B cell (primary cell): ENCODE measurements around the gene CHD8. TPM values are rescaled to one million over a fixed set of nuclear protein-coding genes. Genes with fewer than 3 reads are reported as not detected.

Experiments used
- ATAC-seq: fragments of 200-7000 bp; cut with Tn5 transposase; one replicate; pipeline ENCODE4 v1.10.0; 2021; ENCODE audit warnings: low read depth, mild to moderate bottlenecking, moderate number of reproducible peaks, moderate library complexity
- CTCF ChIA-PET: fragments of 350-600 bp; sonication (Branson Sonifier 250); formaldehyde crosslinking; loops from one replicate; lab custom pipeline; 2021; ENCODE audit warnings: antibody characterized with exemption, inconsistent platforms; lab: Charles Lee
- POLR2A ChIA-PET: fragments of 350-600 bp; sonication (Branson Sonifier 250); formaldehyde crosslinking; loops from one replicate; lab custom pipeline; 2021; ENCODE audit warnings: antibody characterized with exemption; lab: Charles Lee
- DNase-seq: peaks from one replicate; pipeline ENCODE4 v3.0.0; 2013
- H2AFZ ChIP-seq: 2 replicates; pipeline ENCODE4 v1.6.1; 2012; ENCODE audit warnings: mild to moderate bottlenecking, low read depth, low read length; ENCODE audit not compliant: insufficient read depth, poor library complexity, severe bottlenecking
- H3K27ac ChIP-seq, 2 donors: 1 replicate in 1 of 2; 2 replicates in 1 of 2; pipeline ENCODE4 v1.5.1; 2012 to 2013; ENCODE audit warnings: low read length in 2 of 2, mild to moderate bottlenecking in 2 of 2, moderate library complexity in 1 of 2
- H3K27me3 ChIP-seq, 4 experiments: fragments of 200-600 bp in 1 of 4; sonication (generic) in 1 of 4; replicated peaks in 1 of 4; 1 replicate in 2 of 4; 2 replicates in 2 of 4; pipeline versions ENCODE4 v1.6.1 to v1.7.0; 2013 to 2016; ENCODE audit warnings: low read length in 3 of 4, mild to moderate bottlenecking in 2 of 4, mixed read lengths in 1 of 4, moderate library complexity in 1 of 4; ENCODE audit not compliant: insufficient read depth in 4 of 4, control insufficient read depth in 3 of 4; ENCODE audit errors: control extremely low read depth in 1 of 4
- H3K36me3 ChIP-seq, 2 experiments: replicated peaks in 1 of 2; 1 replicate in 1 of 2; 2 replicates in 1 of 2; pipeline versions ENCODE4 v1.6.1 to v1.7.1; 2013; ENCODE audit warnings: low read length in 1 of 2; ENCODE audit not compliant: insufficient read depth in 2 of 2, control insufficient read depth in 1 of 2; ENCODE audit errors: control extremely low read depth in 1 of 2, extremely low read depth in 1 of 2
- H3K4me1 ChIP-seq, 2 donors: fragments of 200-600 bp in 1 of 2; sonication (generic) in 1 of 2; 1 replicate in 1 of 2; 2 replicates in 1 of 2; pipeline versions ENCODE4 v1.5.1 to v1.6.1; 2013 to 2017; ENCODE audit warnings: low read length in 2 of 2; ENCODE audit not compliant: control insufficient read depth in 2 of 2, insufficient read depth in 2 of 2
- H3K4me2 ChIP-seq: replicated peaks from 2 replicates; pipeline ENCODE3; 2012; ENCODE audit warnings: mild to moderate bottlenecking, low read depth, low read length; ENCODE audit not compliant: poor library complexity, severe bottlenecking
- H3K4me3 ChIP-seq, 5 experiments: fragments of 200-600 bp in 1 of 5; sonication (generic) in 1 of 5; 1 replicate in 3 of 5; 2 replicates in 2 of 5; pipeline versions ENCODE4 v1.5.1 to v1.7.0; 2011 to 2016; ENCODE audit warnings: low read length in 4 of 5, mild to moderate bottlenecking in 4 of 5, low read depth in 2 of 5, control low read depth in 1 of 5, moderate library complexity in 1 of 5; ENCODE audit not compliant: insufficient read depth in 1 of 5; ENCODE audit errors: control extremely low read depth in 1 of 5, extremely low read depth in 1 of 5
- H3K79me2 ChIP-seq: fragments of 200-600 bp; sonication (generic); one replicate; pipeline ENCODE4 v1.6.0; 2016; ENCODE audit warnings: low read length; ENCODE audit not compliant: control insufficient read depth, insufficient read depth
- H3K9ac ChIP-seq: fragments of 200-600 bp; sonication (generic); 2 replicates; pipeline ENCODE4 v1.6.1; 2017; ENCODE audit warnings: mild to moderate bottlenecking, low read length, moderate library complexity
- H3K9me3 ChIP-seq, 3 donors: one replicate each; pipeline versions ENCODE4 v1.6.1 to v1.7.1; 2013; ENCODE audit warnings: low read length in 2 of 3; ENCODE audit not compliant: control insufficient read depth in 2 of 3, insufficient read depth in 1 of 3; ENCODE audit errors: control extremely low read depth in 1 of 3
- H4K20me1 ChIP-seq: 2 replicates; pipeline ENCODE4 v1.6.0; 2012; ENCODE audit warnings: mild to moderate bottlenecking, low read length; ENCODE audit not compliant: insufficient read depth, control insufficient read depth, poor library complexity, severe bottlenecking
- H3K27ac Mint-ChIP-seq: one replicate; pipeline ENCODE4 v1.8.0; 2021; ENCODE audit warnings: mixed read lengths
- H3K27me3 Mint-ChIP-seq: one replicate; pipeline ENCODE4 v1.8.0; 2021; ENCODE audit warnings: mixed read lengths
- H3K4me1 Mint-ChIP-seq: one replicate; pipeline ENCODE4 v1.8.0; 2021; ENCODE audit warnings: mixed read lengths
- H3K4me3 Mint-ChIP-seq: one replicate; pipeline ENCODE4 v1.8.0; 2021; ENCODE audit warnings: mixed read lengths
- H3K9me3 Mint-ChIP-seq: one replicate; pipeline ENCODE4 v1.8.0; 2022; ENCODE audit warnings: mixed read lengths; ENCODE audit not compliant: insufficient read depth
- EZH2 ChIP-seq: IDR thresholded peaks from 2 replicates; pipeline ENCODE4 v1.6.1; 2012; ENCODE audit warnings: borderline replicate concordance, low read depth, mild to moderate bottlenecking, moderate library complexity, low read length; ENCODE audit not compliant: insufficient read depth, poor library complexity, severe bottlenecking
- WGBS: methylation state at CpG from one replicate; pipeline ENCODE4 v1.1.5; 2013; ENCODE audit warnings: missing lambda C conversion rate; ENCODE audit not compliant: insufficient coverage; 5-methylcytosine and 5-hydroxymethylcytosine counted together
- intact Hi-C: fragments of 100-400 bp; cut with micrococcal nuclease; formaldehyde crosslinking; loops from one replicate; pipeline ENCODE4 v1.10.0; 2022
- polyA plus RNA-seq: library from polyadenylated mRNA; depleted of rRNA; stranded (reverse); fragments of >200 nt; gene quantifications from 2 replicates; pipeline ENCODE4 v1.2.3, GENCODE V29; 2012
- total RNA-seq, 2 donors: library from RNA; stranded (reverse); fragments of 120-200 nt in 1 of 2; gene quantifications; 1 replicate in 1 of 2; 2 replicates in 1 of 2; pipeline versions ENCODE4 v1.2.3 to v1.2.4, GENCODE V29; 2013 to 2022
- TF ChIP-seq, protein P1 (sequence below): fragments of 200-600 bp; IDR thresholded peaks from one replicate; pipeline ENCODE4 v1.8.0; 2022; ENCODE audit warnings: antibody characterized with exemption, mild to moderate bottlenecking

Gene CHD8
- total and polyA plus RNA-seq, 2 donors (not counting 1 experiment from before 2014, with no cell fraction given), result 43.5 to 155 TPM

DNA sequence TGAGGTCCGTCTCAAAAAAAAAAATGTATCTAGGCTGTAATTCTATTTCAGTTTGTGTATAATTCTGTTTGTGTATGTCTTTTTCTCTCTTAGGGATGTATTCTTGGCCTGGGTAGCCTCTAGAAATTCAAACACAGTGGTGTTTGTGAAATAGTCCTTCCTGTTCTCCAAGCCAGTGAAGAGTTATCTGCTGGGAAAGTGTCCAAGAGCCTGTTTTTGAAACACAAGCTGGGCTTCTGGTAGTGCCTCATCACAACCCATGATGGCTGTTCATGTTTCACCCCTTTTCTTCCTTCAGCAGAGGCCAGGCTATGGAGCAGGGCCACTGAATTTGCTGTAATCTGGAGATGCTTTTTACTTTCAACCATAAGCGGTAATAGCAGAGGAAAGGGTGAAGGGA is 40.5 kb upstream of the CHD8 start:
- no peak overlapping the region for H3K27ac Mint-ChIP-seq
- CTCF ChIA-PET, result interaction anchor here (0.8 kb wide), 1 partner anchor 60 kb away, joined by 4 read pairs; no protein-coding TSS in a partner anchor
- Histone ChIP-seq H3K4me1 (no peaks in the 10 kb centered on the region), H3K4me2 (no peak overlapping the region), H3K36me3 (peaks cover 14 to 78% of the 10 kb centered on the region in 2 experiments), H3K79me2 (no peaks in the 10 kb centered on the region), H3K4me3 (no peak overlapping the region), H3K27me3 (no peaks in the 10 kb centered on the region), H3K9ac (no peak overlapping the region), H3K9me3 (no peaks in the 10 kb centered on the region), H4K20me1 (no peaks in the 10 kb centered on the region), H2AFZ (no peak overlapping the region), H3K27ac (no peak overlapping the region)
- no peaks in the 10 kb centered on the region for H3K27me3 Mint-ChIP-seq
- H3K4me3 Mint-ChIP-seq, result no peak overlapping the region
- no peak for DNase-seq
- POLR2A ChIA-PET, result no interaction called here
- WGBS, result 84% methylated on average over 2 of the region's 2 CpGs
- intact Hi-C loops, result no loop called here
- no peaks in the 10 kb centered on the region for H3K4me1 Mint-ChIP-seq
- no peaks in the 10 kb centered on the region for H3K9me3 Mint-ChIP-seq
- TF ChIP-seq EZH2, result no peak
- TF ChIP-seq, protein P1, sequence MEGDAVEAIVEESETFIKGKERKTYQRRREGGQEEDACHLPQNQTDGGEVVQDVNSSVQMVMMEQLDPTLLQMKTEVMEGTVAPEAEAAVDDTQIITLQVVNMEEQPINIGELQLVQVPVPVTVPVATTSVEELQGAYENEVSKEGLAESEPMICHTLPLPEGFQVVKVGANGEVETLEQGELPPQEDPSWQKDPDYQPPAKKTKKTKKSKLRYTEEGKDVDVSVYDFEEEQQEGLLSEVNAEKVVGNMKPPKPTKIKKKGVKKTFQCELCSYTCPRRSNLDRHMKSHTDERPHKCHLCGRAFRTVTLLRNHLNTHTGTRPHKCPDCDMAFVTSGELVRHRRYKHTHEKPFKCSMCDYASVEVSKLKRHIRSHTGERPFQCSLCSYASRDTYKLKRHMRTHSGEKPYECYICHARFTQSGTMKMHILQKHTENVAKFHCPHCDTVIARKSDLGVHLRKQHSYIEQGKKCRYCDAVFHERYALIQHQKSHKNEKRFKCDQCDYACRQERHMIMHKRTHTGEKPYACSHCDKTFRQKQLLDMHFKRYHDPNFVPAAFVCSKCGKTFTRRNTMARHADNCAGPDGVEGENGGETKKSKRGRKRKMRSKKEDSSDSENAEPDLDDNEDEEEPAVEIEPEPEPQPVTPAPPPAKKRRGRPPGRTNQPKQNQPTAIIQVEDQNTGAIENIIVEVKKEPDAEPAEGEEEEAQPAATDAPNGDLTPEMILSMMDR, result no peak
- ATAC-seq, result no peak

DNA sequence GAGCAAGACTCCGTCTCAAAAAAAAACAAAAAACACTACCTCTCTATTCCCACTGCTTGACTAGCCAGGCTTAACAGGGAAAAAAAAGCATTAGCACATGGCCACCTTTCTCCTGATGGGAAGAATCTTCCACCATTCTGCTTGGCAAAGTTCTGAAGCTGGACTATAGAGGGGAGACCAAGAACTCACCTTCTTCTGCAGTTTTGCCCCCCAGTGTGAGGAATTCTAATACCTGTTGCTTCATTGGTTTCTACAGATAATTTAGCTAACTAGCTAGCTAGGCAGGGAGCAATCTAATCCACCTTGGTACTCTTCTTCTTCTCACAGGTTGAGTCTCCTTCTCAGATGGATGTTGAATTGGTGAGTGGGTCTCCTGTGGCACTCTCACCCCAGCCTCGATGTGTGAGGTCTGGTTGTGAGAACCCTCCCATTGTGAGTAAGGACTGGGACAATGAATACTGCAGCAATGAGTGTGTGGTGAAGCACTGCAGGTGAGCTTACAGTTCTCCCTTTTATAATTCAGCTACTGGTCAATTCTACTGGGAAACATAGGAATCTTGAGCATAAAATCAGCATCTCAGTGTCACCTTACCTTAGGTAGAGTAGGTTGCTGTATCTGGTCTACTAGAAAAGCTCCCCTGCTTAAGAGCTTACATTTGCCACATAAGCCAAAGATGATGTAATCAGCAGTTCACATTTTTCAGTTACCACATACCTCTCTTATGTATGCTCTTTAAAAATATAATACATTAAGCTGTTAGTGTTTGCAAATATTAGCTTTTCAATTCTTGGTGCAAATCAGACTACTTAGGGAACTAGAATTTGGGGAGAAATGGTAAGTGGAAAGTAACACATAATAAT is 39.2 kb upstream of the CHD8 start:
- H3K4me1 ChIP-seq, result no peaks in the 10 kb centered on the region
- no peaks in the 10 kb centered on the region for H3K9me3 ChIP-seq
- no peaks in the 10 kb centered on the region for H3K79me2 ChIP-seq
- 100% methylated on average over 1 of the region's 2 CpGs for WGBS
- H4K20me1 ChIP-seq, result no peaks in the 10 kb centered on the region
- no peak overlapping the region for H3K4me3 ChIP-seq
- DNase-seq (no peak), ATAC-seq (no peak)
- H3K27ac ChIP-seq, result no peak overlapping the region
- Mint-ChIP-seq H3K27ac (peak overlapping the region; percentile 3), H3K27me3 (no peaks in the 10 kb centered on the region), H3K4me3 (no peak overlapping the region), H3K9me3 (no peaks in the 10 kb centered on the region), H3K4me1 (no peaks in the 10 kb centered on the region)
- POLR2A ChIA-PET, result no interaction called here
- intact Hi-C loops, result no loop called here
- no peak overlapping the region for H3K4me2 ChIP-seq
- H3K9ac ChIP-seq, result no peak overlapping the region
- H3K36me3 ChIP-seq, result peaks cover 14 to 76% of the 10 kb centered on the region in 2 experiments
- no peak overlapping the region for H2AFZ ChIP-seq
- TF ChIP-seq, protein P1, result no peak
- TF ChIP-seq EZH2, result no peak
- no peaks in the 10 kb centered on the region for H3K27me3 ChIP-seq
- CTCF ChIA-PET, result interaction anchor here (1.3 kb wide), 1 partner anchor 64 kb away, joined by 3 read pairs; no protein-coding TSS in a partner anchor
